H9 (cell line): ENCODE results near the gene LAMC2. TPM values are rescaled to one million over a fixed set of nuclear protein-coding genes. Genes with fewer than 3 reads are reported as not detected.

Experiments
- DNase-seq: peaks from one replicate; pipeline ENCODE4 v3.0.0-alpha.2; 2017
- H2AFZ ChIP-seq: one replicate; pipeline ENCODE4 v1.6.1; 2013; ENCODE audit warnings: mild to moderate bottlenecking, low read length, control low read depth, moderate library complexity
- H2AK5ac ChIP-seq: 2 replicates; pipeline ENCODE4 v1.6.1; 2013; ENCODE audit warnings: low read length, control low read depth, mixed read lengths; ENCODE audit not compliant: insufficient read length
- H2BK120ac ChIP-seq: one replicate; pipeline ENCODE4 v1.6.1; 2013; ENCODE audit warnings: low read depth, mild to moderate bottlenecking, low read length, control low read depth, inconsistent platforms; ENCODE audit not compliant: poor library complexity, severe bottlenecking
- H2BK12ac ChIP-seq: 2 replicates; pipeline ENCODE4 v1.6.1; 2013; ENCODE audit warnings: low read length, control low read depth, mixed read lengths, low read depth; ENCODE audit not compliant: insufficient read length
- H2BK15ac ChIP-seq: 2 replicates; pipeline ENCODE4 v1.6.1; 2013; ENCODE audit warnings: low read depth, low read length, control low read depth
- H2BK20ac ChIP-seq: one replicate; pipeline ENCODE4 v1.6.1; 2013; ENCODE audit warnings: low read depth, mild to moderate bottlenecking, low read length, control low read depth, inconsistent platforms; ENCODE audit not compliant: poor library complexity, severe bottlenecking
- H2BK5ac ChIP-seq: 2 replicates; pipeline ENCODE4 v1.6.1; 2013; ENCODE audit warnings: low read length, control low read depth, mixed read lengths; ENCODE audit not compliant: insufficient read length
- H3K14ac ChIP-seq: 2 replicates; pipeline ENCODE4 v1.6.1; 2013; ENCODE audit warnings: low read length, control low read depth; ENCODE audit not compliant: insufficient read depth
- H3K18ac ChIP-seq: 2 replicates; pipeline ENCODE4 v1.6.1; 2013; ENCODE audit warnings: low read depth, mild to moderate bottlenecking, mixed read lengths, low read length, control low read depth; ENCODE audit not compliant: insufficient read length
- H3K23ac ChIP-seq: 2 replicates; pipeline ENCODE4 v1.6.1; 2013; ENCODE audit warnings: low read length, control low read depth, mixed read lengths, low read depth; ENCODE audit not compliant: insufficient read length
- H3K23me2 ChIP-seq: 2 replicates; pipeline ENCODE4 v1.6.1; 2013; ENCODE audit warnings: low read depth, mild to moderate bottlenecking, mixed read lengths, low read length, control low read depth; ENCODE audit not compliant: insufficient read length, poor library complexity, severe bottlenecking
- H3K27ac ChIP-seq: 2 replicates; pipeline ENCODE4 v1.5.1; 2013; ENCODE audit warnings: low read length, control low read depth, mixed read lengths, low read depth; ENCODE audit not compliant: insufficient read length
- H3K27me3 ChIP-seq: 2 replicates; pipeline ENCODE4 v1.6.1; 2013; ENCODE audit warnings: low read length, control low read depth, inconsistent platforms; ENCODE audit not compliant: insufficient read depth
- H3K4ac ChIP-seq: 2 replicates; pipeline ENCODE4 v1.6.1; 2013; ENCODE audit warnings: low read depth, mild to moderate bottlenecking, control low read depth, inconsistent platforms, low read length, moderate library complexity
- H3K4me1 ChIP-seq: 2 replicates; pipeline ENCODE4 v1.6.1; 2013; ENCODE audit warnings: low read length, control low read depth, inconsistent platforms; ENCODE audit not compliant: insufficient read depth
- H3K4me2 ChIP-seq: 2 replicates; pipeline ENCODE4 v1.6.1; 2013; ENCODE audit warnings: low read length, control low read depth, mixed read lengths; ENCODE audit not compliant: insufficient read length, insufficient read depth
- H3K56ac ChIP-seq: 2 replicates; pipeline ENCODE4 v1.6.1; 2013; ENCODE audit warnings: low read depth, mild to moderate bottlenecking, mixed read lengths, low read length, control low read depth; ENCODE audit not compliant: insufficient read length
- H3K79me1 ChIP-seq: 2 replicates; pipeline ENCODE4 v1.6.1; 2013; ENCODE audit warnings: low read depth, mild to moderate bottlenecking, moderate library complexity, low read length, control low read depth, inconsistent platforms; ENCODE audit not compliant: insufficient read depth, poor library complexity, severe bottlenecking
- H3K79me2 ChIP-seq: 2 replicates; pipeline ENCODE4 v1.6.1; 2013; ENCODE audit warnings: low read length, control low read depth, inconsistent platforms; ENCODE audit not compliant: insufficient read depth
- H3K9ac ChIP-seq: 2 replicates; pipeline ENCODE4 v1.6.1; 2013; ENCODE audit warnings: low read length, control low read depth, mixed read lengths; ENCODE audit not compliant: insufficient read length; ENCODE audit errors: extremely low read depth
- H3K9me3 ChIP-seq: one replicate; pipeline ENCODE4 v1.6.1; 2013; ENCODE audit warnings: low read depth, low read length, inconsistent platforms; ENCODE audit not compliant: control insufficient read depth
- H3T11ph ChIP-seq: one replicate; pipeline ENCODE4 v1.6.1; 2013; ENCODE audit warnings: mild to moderate bottlenecking, low read length, control low read depth, inconsistent platforms
- H4K20me1 ChIP-seq: one replicate; pipeline ENCODE4 v1.6.1; 2013; ENCODE audit not compliant: control insufficient read depth, insufficient read length, insufficient read depth
- H4K5ac ChIP-seq: 2 replicates; pipeline ENCODE4 v1.6.1; 2013; ENCODE audit warnings: low read depth, mild to moderate bottlenecking, mixed read lengths, low read length, control low read depth; ENCODE audit not compliant: insufficient read length
- H4K8ac ChIP-seq: replicated peaks from 2 replicates; pipeline ENCODE4 v1.6.1; 2013; ENCODE audit warnings: low read length, control low read depth, mixed read lengths, low read depth; ENCODE audit not compliant: insufficient read length
- H4K91ac ChIP-seq: 2 replicates; pipeline ENCODE4 v1.6.1; 2013; ENCODE audit warnings: low read depth, mild to moderate bottlenecking, moderate library complexity, mixed read lengths, low read length, control low read depth; ENCODE audit not compliant: insufficient read length
- H3K27ac Mint-ChIP-seq, 3 experiments: 2 replicates in 2 of 3; 3 replicates in 1 of 3; pipeline ENCODE4 v1.8.0; 2020 to 2021; ENCODE audit warnings: mixed read lengths in 3 of 3, mild to moderate bottlenecking in 1 of 3, moderate library complexity in 1 of 3
- H3K27me3 Mint-ChIP-seq: 2 replicates; pipeline ENCODE4 v1.8.0; 2021; ENCODE audit warnings: low read depth, mild to moderate bottlenecking, moderate library complexity, mixed read lengths
- H3K36me3 Mint-ChIP-seq, 3 experiments: 2 replicates in 2 of 3; 3 replicates in 1 of 3; pipeline ENCODE4 v1.8.0; 2020 to 2021; ENCODE audit warnings: low read depth in 3 of 3, mixed read lengths in 3 of 3; ENCODE audit not compliant: insufficient read depth in 1 of 3
- H3K4me1 Mint-ChIP-seq, 2 experiments: 2 replicates each; pipeline ENCODE4 v1.8.0; 2020; ENCODE audit warnings: mixed read lengths in 2 of 2
- H3K4me3 Mint-ChIP-seq, 2 experiments: 2 replicates in 1 of 2; 3 replicates in 1 of 2; pipeline ENCODE4 v1.8.0; 2020 to 2021; ENCODE audit warnings: mild to moderate bottlenecking in 2 of 2, mixed read lengths in 2 of 2, moderate library complexity in 1 of 2
- H3K9me3 Mint-ChIP-seq, 2 experiments: 2 replicates in 1 of 2; 3 replicates in 1 of 2; pipeline ENCODE4 v1.8.0; 2020; ENCODE audit warnings: mild to moderate bottlenecking in 2 of 2, mixed read lengths in 2 of 2, moderate library complexity in 1 of 2
- CTCF ChIP-seq: fragments of 200-600 bp; sonication (generic); conservative IDR thresholded peaks from 3 replicates; pipeline ENCODE4 v1.8.0; 2021; ENCODE audit warnings: antibody characterized with exemption, mild to moderate bottlenecking
- WGBS: extraction: QIAGEN DNeasy Blood & Tissue Kit; methylation state at CpG from one replicate; pipeline ENCODE4 v1.1.7; 2013; ENCODE audit warnings: missing lambda C conversion rate, low lambda C conversion rate, mixed read lengths; ENCODE audit not compliant: insufficient read length; ENCODE audit errors: extremely low coverage; 5-methylcytosine and 5-hydroxymethylcytosine counted together
- total RNA-seq: library from RNA; stranded (reverse); gene quantifications from 2 replicates; pipeline ENCODE4 v1.2.1, GENCODE V29; 2021

Gene LAMC2
- total RNA-seq, 1 experiment from 2014 or later: 7.4 TPM

- no peak overlapping the region for H2AK5ac ChIP-seq
- no peak overlapping the region for H4K5ac ChIP-seq
- DNase-seq: no peak
- H3K4ac ChIP-seq: no peak overlapping the region
- TF ChIP-seq CTCF: no peak
- no peak overlapping the region for H3T11ph ChIP-seq
- H3K18ac ChIP-seq: no peak overlapping the region
- H3K56ac ChIP-seq: no peak overlapping the region
- H3K27ac ChIP-seq: no peak overlapping the region
- H2BK120ac ChIP-seq: no peak overlapping the region
- Mint-ChIP-seq H3K36me3 (peaks cover 3 to 6% (median 4%) of the 10 kb centered on the region in 3 experiments; a peak in 5 of 7 replicates), H3K9me3 (peaks cover 0 to 3% of the 10 kb centered on the region in 2 experiments; a peak in 2 of 5 replicates), H3K27ac (peak overlapping the region in 1 of 3 experiments; percentile 50; a peak in 2 of 7 replicates), H3K4me3 (no peak overlapping the region), H3K4me1 (peaks cover 28 to 30% of the 10 kb centered on the region in 2 experiments), H3K27me3 (no peaks in the 10 kb centered on the region)
- H3K14ac ChIP-seq: no peak overlapping the region
- H2BK20ac ChIP-seq: no peak overlapping the region
- H3K9me3 ChIP-seq: no peaks in the 10 kb centered on the region
- H3K27me3 ChIP-seq: no peaks in the 10 kb centered on the region
- H3K23me2 ChIP-seq: no peaks in the 10 kb centered on the region
- H3K4me2 ChIP-seq: no peak overlapping the region
- no peak overlapping the region for H4K8ac ChIP-seq
- H2BK5ac ChIP-seq: no peak overlapping the region
- H3K9ac ChIP-seq: no peak overlapping the region
- H2BK12ac ChIP-seq: no peak overlapping the region
- H2AFZ ChIP-seq: no peak overlapping the region
- H3K4me1 ChIP-seq: peaks cover 10% of the 10 kb centered on the region; the same call in 1 of the 2 replicates
- no peak overlapping the region for H4K91ac ChIP-seq
- no peaks in the 10 kb centered on the region for H4K20me1 ChIP-seq
- no peak overlapping the region for H3K23ac ChIP-seq
- no CpG with 5 or more reads among the region's 5 CpGs for WGBS
- no peaks in the 10 kb centered on the region for H3K79me2 ChIP-seq
- H2BK15ac ChIP-seq: no peak overlapping the region
- no peaks in the 10 kb centered on the region for H3K79me1 ChIP-seq
Observed at GRCh38 chr1:183291216-183291762, 105.2 kb downstream of the LAMC2 start.
